ENCODE data around the gene MTERF4.

MTERF4 gene

DNA sequence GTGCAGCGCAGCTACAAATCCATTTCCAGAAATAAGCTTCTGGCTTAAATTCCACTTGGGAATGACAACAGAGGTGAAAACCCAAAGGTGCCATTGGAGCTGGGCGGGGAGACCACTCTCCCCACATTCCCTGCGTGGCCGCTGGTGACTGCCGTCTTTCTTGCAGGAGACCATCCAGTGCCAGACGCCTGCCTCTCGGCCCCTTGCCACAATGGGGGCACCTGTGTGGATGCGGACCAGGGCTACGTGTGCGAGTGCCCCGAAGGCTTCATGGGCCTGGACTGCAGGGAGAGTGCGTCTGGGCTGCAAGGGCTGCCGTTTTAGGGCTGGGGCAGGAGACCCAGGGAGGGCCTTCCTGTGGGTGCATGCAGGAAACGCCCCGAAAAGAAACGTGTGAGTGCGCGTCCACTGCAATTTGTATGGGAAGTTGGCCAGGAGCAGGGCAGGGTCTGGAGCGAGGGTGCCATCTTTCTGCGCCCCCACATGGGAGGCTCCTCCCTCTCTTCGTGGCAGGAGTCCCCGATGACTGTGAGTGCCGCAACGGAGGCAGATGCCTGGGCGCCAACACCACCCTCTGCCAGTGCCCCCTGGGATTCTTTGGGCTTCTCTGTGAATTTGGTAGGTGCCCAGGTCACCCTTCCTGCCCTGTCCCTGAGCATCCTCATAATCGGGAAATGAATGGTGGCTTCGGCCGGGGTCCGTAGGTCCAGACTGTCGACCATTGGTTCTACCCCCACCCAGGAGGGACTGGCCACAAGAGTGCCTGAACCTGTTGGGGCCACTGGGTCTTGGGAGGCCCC, 53.7 kb downstream of the MTERF4 start:
- no peak for DNase-seq

GRCh38 chr2:241047253-241048010, 54.7 kb downstream of the MTERF4 start:
- no peak for DNase-seq

Measured in NCI-H1694 (cell line).